ENCODE results near the gene SLC5A1. TPM values are rescaled to one million over a fixed set of nuclear protein-coding genes. Genes with fewer than 3 reads are reported as not detected.

The SLC5A1 gene
- polyA plus RNA-seq, 4 donors: 29.6 to 364 (median 274) TPM

DNA sequence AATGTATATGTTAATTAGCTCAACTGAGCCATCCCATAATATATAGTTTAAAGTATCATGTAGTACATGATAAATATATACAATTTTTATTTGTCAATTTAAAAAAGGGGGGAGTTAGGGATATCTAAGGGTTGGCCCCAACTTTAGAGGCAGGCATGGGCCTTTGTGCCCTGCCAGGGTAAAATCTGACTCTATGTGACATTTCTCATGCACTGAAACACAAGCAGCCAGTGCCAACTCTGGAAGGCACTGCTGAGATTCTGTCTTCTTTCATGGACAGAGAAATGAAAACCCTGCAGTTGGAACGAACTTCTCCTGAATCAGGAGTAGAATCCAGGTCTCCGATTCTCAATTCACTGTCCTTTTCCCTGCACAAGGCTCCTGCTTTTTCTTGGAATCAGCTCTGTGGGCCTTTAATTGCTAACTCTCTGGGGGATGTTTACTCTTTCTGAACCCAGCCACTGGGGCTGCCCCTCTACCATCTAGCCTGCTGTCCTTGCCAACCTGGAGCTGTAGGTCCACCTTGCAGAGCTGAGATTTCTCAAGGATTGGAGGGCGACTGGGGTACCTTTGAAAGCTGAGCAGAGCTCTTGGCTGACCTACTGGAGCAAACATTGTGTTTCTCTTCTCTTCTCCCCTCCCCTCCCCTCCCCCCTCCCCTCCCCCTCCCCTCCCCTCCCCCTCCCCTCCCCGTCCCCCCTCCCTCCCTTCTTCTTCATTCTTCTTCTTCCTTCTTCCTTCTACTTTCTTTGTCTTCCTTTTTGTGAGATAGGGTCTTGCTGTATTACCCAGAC lies 26.7 kb downstream of the SLC5A1 start:
- Histone ChIP-seq H3K4me3 (ENCODE audit: low read depth in 1 of 3, low read length in 3 of 3) (no peak overlapping the region), H3K27me3 (ENCODE audit: control insufficient read depth in 3 of 3, insufficient read depth in 3 of 3, low read length in 3 of 3) (no peaks in the 10 kb centered on the region), H3K36me3 (ENCODE audit: control insufficient read depth in 3 of 3, insufficient read depth in 2 of 3, low read depth in 1 of 3, low read length in 3 of 3) (peaks cover 2 to 53% (median 13%) of the 10 kb centered on the region in 3 donors), H3K4me1 (ENCODE audit: control insufficient read depth in 3 of 3, insufficient read depth in 2 of 3, low read depth in 1 of 3, low read length in 2 of 3) (peaks cover 0 to 74% (median 23%) of the 10 kb centered on the region in 3 donors), H3K27ac (ENCODE audit: low read depth in 1 of 3, low read length in 2 of 3) (peak overlapping the region in 2 of 3 donors; percentile 30 to 39), H3K9me3 (ENCODE audit: control insufficient read depth in 2 of 2, insufficient read depth in 1 of 2, low read depth in 1 of 2, low read length in 1 of 2) (no peaks in the 10 kb centered on the region)
- FAIRE-seq (no peak), DNase-seq (no peak)
- 80 to 91% (median 86%) methylated on average over 3 of the region's 4 CpGs for WGBS, 3 donors

DNA sequence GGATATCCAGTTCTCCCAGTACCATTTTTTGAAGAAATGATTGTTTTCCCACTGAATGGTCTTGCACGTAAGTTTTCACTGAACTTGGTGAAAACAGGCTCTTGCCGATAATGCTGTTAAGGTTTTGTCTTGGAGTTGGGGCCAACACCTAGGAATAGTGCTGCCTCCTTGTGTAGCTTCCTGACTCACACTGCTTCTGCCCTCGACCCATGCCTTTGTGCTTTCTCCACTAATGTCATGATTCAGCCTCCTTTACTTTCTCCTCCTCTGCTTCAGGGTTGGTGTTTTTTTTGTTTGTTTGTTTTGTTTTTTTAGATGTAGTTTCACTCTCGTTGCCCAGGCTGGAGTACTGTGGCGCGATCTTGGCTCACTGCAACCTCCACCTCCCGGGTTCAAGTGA lies 30.2 kb downstream of the SLC5A1 start:
- Histone ChIP-seq H3K9me3 (ENCODE audit: control insufficient read depth in 2 of 2, insufficient read depth in 1 of 2, low read depth in 1 of 2, low read length in 1 of 2) (no peaks in the 10 kb centered on the region), H3K4me1 (ENCODE audit: control insufficient read depth in 3 of 3, insufficient read depth in 2 of 3, low read depth in 1 of 3, low read length in 2 of 3) (peaks cover 3 to 75% (median 21%) of the 10 kb centered on the region in 3 donors), H3K27me3 (ENCODE audit: control insufficient read depth in 3 of 3, insufficient read depth in 3 of 3, low read length in 3 of 3) (no peaks in the 10 kb centered on the region), H3K4me3 (ENCODE audit: low read depth in 1 of 3, low read length in 3 of 3) (no peak overlapping the region), H3K36me3 (ENCODE audit: control insufficient read depth in 3 of 3, insufficient read depth in 2 of 3, low read depth in 1 of 3, low read length in 3 of 3) (peaks cover 0 to 37% (median 9%) of the 10 kb centered on the region in 3 donors), H3K27ac (ENCODE audit: low read depth in 1 of 3, low read length in 2 of 3) (peak overlapping the region; percentile 28 to 86 (median 53))
- DNase-seq (peak; percentile 49 to 50), FAIRE-seq (no peak)
- 44 to 73% (median 47%) methylated on average over 7 of the region's 7 CpGs for WGBS, 3 donors

DNA sequence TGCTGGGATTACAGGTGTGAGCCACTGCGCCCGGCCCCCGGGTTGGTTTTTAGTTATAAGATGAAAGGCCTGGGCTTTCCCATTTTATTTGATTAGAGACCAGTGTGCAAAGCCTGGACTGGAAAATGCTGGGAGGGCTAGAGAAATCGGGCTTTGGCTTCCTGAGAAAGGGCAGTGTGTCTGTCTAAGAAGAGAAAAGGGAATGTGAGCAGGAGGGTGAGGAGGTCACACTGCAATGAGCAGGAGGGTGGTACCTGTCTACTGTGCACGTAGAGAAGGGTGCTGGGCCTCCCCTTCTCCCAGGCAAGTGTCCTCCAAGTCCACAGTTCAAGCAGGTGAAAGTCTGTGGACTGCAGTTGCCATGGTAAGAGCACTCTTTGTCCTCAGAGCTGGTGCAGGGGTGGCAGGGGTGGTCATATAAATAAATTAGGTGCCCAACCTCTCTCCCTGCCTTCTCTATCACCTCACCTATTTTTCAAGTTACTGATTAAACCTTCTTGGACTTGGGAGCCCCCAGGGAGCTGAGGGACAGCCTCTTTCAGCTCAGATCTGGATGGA lies 30.8 kb downstream of the SLC5A1 start:
- H3K36me3 ChIP-seq (ENCODE audit: control insufficient read depth in 3 of 3, insufficient read depth in 2 of 3, low read depth in 1 of 3, low read length in 3 of 3): peaks cover 0 to 34% (median 5%) of the 10 kb centered on the region in 3 donors
- no peaks in the 10 kb centered on the region for H3K27me3 ChIP-seq (ENCODE audit: control insufficient read depth in 3 of 3, insufficient read depth in 3 of 3, low read length in 3 of 3)
- 11 to 55% (median 25%) methylated on average over 5 of the region's 5 CpGs for WGBS, 3 donors
- H3K4me3 ChIP-seq (ENCODE audit: low read depth in 1 of 3, low read length in 3 of 3): no peak overlapping the region
- H3K9me3 ChIP-seq (ENCODE audit: control insufficient read depth in 2 of 2, insufficient read depth in 1 of 2, low read depth in 1 of 2, low read length in 1 of 2): no peaks in the 10 kb centered on the region
- peak overlapping the region; percentile 34 to 86 (median 80) for H3K27ac ChIP-seq (ENCODE audit: low read depth in 1 of 3, low read length in 2 of 3)
- no peak for FAIRE-seq
- DNase-seq: peak; percentile 94 to 98
- peaks cover 3 to 75% (median 20%) of the 10 kb centered on the region in 3 donors for H3K4me1 ChIP-seq (ENCODE audit: control insufficient read depth in 3 of 3, insufficient read depth in 2 of 3, low read depth in 1 of 3, low read length in 2 of 3)

DNA sequence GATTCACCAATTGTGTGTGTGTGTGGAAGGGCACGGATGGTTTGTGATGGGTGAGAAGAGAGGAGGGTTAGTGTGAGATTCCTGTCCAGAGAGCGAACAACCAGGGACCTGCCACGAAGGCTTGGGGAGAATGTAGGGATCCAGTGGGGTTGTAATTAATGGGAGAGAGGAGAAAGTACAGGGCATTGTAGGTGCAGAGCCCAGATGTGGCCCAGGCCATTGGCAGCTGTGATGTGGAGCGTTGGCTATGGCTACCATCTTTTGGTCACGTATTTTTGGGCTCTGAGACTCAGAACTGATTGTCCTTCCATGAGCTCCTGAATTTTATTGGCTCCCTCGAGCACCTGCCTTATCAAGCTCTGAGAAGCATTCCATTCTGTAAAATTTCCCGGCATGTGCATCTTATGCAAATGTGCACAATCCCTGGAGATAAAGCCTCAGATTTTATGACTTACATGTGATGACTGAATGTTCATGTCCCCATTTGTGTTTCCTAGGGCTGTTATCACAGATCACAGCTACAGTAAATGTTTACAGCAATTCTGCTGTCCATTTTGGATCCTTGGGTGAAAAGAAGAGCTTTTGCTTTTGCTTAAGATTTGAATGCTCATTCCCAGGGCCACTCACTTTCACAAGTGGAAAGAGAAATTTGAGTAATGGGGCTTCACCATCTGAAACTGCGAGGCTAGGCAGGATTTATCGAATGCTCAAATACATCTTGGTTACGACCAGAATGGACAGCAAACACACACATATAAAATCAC lies 33.1 kb downstream of the SLC5A1 start:
- 41 to 67% (median 50%) methylated on average over 10 of the region's 10 CpGs for WGBS, 3 donors
- no peaks in the 10 kb centered on the region for H3K9me3 ChIP-seq (ENCODE audit: control insufficient read depth in 2 of 2, insufficient read depth in 1 of 2, low read depth in 1 of 2, low read length in 1 of 2)
- H3K4me1 ChIP-seq (ENCODE audit: control insufficient read depth in 3 of 3, insufficient read depth in 2 of 3, low read depth in 1 of 3, low read length in 2 of 3): peaks cover 3 to 79% (median 17%) of the 10 kb centered on the region in 3 donors
- no peak overlapping the region for H3K4me3 ChIP-seq (ENCODE audit: low read depth in 1 of 3, low read length in 3 of 3)
- peaks cover 0 to 24% (median 5%) of the 10 kb centered on the region in 3 donors for H3K36me3 ChIP-seq (ENCODE audit: control insufficient read depth in 3 of 3, insufficient read depth in 2 of 3, low read depth in 1 of 3, low read length in 3 of 3)
- DNase-seq (peak; percentile 83), FAIRE-seq (no peak)
- no peaks in the 10 kb centered on the region for H3K27me3 ChIP-seq (ENCODE audit: control insufficient read depth in 3 of 3, insufficient read depth in 3 of 3, low read length in 3 of 3)
- peak overlapping the region; percentile 68 to 86 (median 82) for H3K27ac ChIP-seq (ENCODE audit: low read depth in 1 of 3, low read length in 2 of 3)

DNA sequence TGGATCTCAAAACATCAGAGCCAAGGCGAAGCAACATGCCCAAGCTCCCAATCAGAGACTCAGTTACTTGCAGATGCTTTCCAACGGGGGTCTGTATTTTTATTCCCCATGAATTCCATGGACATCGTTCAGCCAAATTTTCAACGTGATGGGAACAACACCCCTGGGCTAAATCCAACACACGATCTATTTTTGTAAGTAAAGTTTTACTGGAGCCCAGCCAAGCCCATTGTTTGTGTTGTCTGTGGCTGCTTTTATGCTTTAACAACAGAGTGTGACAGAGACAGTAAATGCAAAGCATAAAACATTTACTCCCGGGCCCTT lies 33.7 kb downstream of the SLC5A1 start:
- H3K27me3 ChIP-seq (ENCODE audit: control insufficient read depth in 3 of 3, insufficient read depth in 3 of 3, low read length in 3 of 3): no peaks in the 10 kb centered on the region
- H3K4me3 ChIP-seq (ENCODE audit: low read depth in 1 of 3, low read length in 3 of 3): no peak overlapping the region
- WGBS, 3 donors: 24 to 33% (median 28%) methylated on average over 6 of the region's 6 CpGs
- DNase-seq (no peak), FAIRE-seq (no peak)
- H3K27ac ChIP-seq (ENCODE audit: low read depth in 1 of 3, low read length in 2 of 3): peak overlapping the region in 2 of 3 donors; percentile 74 to 82
- no peaks in the 10 kb centered on the region for H3K9me3 ChIP-seq (ENCODE audit: control insufficient read depth in 2 of 2, insufficient read depth in 1 of 2, low read depth in 1 of 2, low read length in 1 of 2)
- peaks cover 0 to 22% (median 5%) of the 10 kb centered on the region in 3 donors for H3K36me3 ChIP-seq (ENCODE audit: control insufficient read depth in 3 of 3, insufficient read depth in 2 of 3, low read depth in 1 of 3, low read length in 3 of 3)
- H3K4me1 ChIP-seq (ENCODE audit: control insufficient read depth in 3 of 3, insufficient read depth in 2 of 3, low read depth in 1 of 3, low read length in 2 of 3): peaks cover 3 to 81% (median 13%) of the 10 kb centered on the region in 3 donors

DNA sequence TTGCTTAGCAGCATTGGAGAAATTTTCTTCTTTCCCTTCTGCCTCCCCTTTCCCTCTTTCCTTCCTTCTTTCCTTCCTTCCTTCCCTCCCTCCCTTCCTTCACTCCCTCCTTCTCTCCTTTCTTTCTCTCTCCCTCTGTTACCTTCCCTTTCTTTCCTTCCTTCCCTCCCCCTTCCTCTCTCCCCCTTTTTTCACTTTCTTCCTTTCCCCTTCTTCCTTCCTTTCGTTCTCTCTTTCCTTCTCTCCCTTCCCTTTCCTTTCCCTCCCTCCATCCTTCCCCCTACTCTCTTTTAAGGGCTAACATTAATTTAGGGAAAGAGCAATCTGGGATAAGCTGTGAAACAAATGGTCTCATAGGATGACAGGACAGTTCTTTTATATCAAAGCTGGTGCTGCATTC lies 34.1 kb downstream of the SLC5A1 start:
- no peaks in the 10 kb centered on the region for H3K27me3 ChIP-seq (ENCODE audit: control insufficient read depth in 3 of 3, insufficient read depth in 3 of 3, low read length in 3 of 3)
- no peak overlapping the region for H3K4me3 ChIP-seq (ENCODE audit: low read depth in 1 of 3, low read length in 3 of 3)
- H3K9me3 ChIP-seq (ENCODE audit: control insufficient read depth in 2 of 2, insufficient read depth in 1 of 2, low read depth in 1 of 2, low read length in 1 of 2): no peaks in the 10 kb centered on the region
- FAIRE-seq (no peak), DNase-seq (no peak)
- peaks cover 3 to 82% (median 13%) of the 10 kb centered on the region in 3 donors for H3K4me1 ChIP-seq (ENCODE audit: control insufficient read depth in 3 of 3, insufficient read depth in 2 of 3, low read depth in 1 of 3, low read length in 2 of 3)
- peaks cover 0 to 26% (median 6%) of the 10 kb centered on the region in 3 donors for H3K36me3 ChIP-seq (ENCODE audit: control insufficient read depth in 3 of 3, insufficient read depth in 2 of 3, low read depth in 1 of 3, low read length in 3 of 3)
- 49 to 86% (median 76%) methylated on average over 1 of the region's 1 CpG for WGBS, 3 donors
- peak overlapping the region in 2 of 3 donors; percentile 74 to 82 for H3K27ac ChIP-seq (ENCODE audit: low read depth in 1 of 3, low read length in 2 of 3)

DNA sequence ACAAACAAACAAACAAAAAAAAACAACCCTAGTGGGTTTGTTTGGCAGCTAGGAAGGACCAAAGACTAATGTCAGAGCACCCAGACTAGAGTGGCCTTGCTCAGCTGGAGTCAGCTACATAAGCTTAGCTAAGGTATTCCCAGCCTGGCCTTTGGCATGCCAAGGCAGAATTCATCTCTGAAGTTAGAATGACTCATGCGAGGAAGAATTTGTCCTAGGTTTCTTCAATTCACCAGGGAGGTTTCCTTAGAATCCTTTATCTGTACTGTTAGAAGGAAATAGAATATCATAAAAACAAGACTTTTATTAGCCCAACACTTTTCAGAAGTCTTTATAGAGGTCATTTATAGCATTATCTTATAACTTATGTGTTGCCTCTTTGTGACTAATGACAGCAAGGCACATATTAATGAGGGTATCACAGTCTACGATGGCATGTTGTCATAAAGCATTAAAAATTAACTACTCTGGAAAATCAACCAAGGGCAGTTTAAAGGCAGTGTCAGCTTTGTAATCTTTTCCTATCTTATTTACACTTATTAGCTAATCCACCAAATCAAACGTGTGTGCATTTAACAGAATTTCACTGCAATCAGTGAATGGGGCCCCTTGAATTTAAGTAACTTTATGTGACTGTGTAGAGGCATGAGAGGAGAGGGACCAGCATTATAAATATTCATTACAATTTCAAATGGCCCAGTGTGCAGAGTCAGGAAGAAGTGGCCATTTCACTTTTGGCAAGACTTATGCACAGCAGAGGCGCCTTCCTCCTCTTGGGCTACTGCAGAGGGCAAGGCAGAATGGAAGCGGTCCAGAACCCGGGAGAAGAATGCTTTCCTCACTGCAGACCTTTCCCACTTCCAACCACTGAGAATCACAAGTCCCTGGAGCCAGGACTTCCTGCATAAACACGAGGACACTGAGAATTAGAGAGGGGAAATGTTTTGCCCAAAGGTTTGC lies 36.3 kb downstream of the SLC5A1 start:
- Histone ChIP-seq H3K4me3 (ENCODE audit: low read depth in 1 of 3, low read length in 3 of 3) (no peak overlapping the region), H3K27me3 (ENCODE audit: control insufficient read depth in 3 of 3, insufficient read depth in 3 of 3, low read length in 3 of 3) (no peaks in the 10 kb centered on the region), H3K4me1 (ENCODE audit: control insufficient read depth in 3 of 3, insufficient read depth in 2 of 3, low read depth in 1 of 3, low read length in 2 of 3) (peaks cover 3 to 65% (median 11%) of the 10 kb centered on the region in 3 donors), H3K9me3 (ENCODE audit: control insufficient read depth in 2 of 2, insufficient read depth in 1 of 2, low read depth in 1 of 2, low read length in 1 of 2) (no peaks in the 10 kb centered on the region), H3K36me3 (ENCODE audit: control insufficient read depth in 3 of 3, insufficient read depth in 2 of 3, low read depth in 1 of 3, low read length in 3 of 3) (peaks cover 0 to 38% (median 13%) of the 10 kb centered on the region in 3 donors), H3K27ac (ENCODE audit: low read depth in 1 of 3, low read length in 2 of 3) (peak overlapping the region; percentile 48 to 74 (median 72))
- 9 to 44% (median 25%) methylated on average over 7 of the region's 7 CpGs for WGBS, 3 donors
- FAIRE-seq (peak; percentile 62), DNase-seq (peak; percentile 90 to 97)

Data from small intestine (tissue), 7 donors.